GM18907 (cell line): Measurements from ENCODE around the gene SFMBT2.
A peak's percentile ranks its signal among the peaks of the same experiment; 100 is the strongest.

Source experiments
- ATAC-seq: cut with Tn5 transposase; IDR thresholded peaks from one replicate; pipeline ENCODE4 v1.9.1; 2021; ENCODE audit warnings: mild to moderate bottlenecking, moderate library complexity; ENCODE audit not compliant: unreplicated experiment

SFMBT2 gene

GRCh38 chr10:7275761-7276440 is 134.9 kb downstream of the SFMBT2 start:
- ATAC-seq, result no peak

DNA sequence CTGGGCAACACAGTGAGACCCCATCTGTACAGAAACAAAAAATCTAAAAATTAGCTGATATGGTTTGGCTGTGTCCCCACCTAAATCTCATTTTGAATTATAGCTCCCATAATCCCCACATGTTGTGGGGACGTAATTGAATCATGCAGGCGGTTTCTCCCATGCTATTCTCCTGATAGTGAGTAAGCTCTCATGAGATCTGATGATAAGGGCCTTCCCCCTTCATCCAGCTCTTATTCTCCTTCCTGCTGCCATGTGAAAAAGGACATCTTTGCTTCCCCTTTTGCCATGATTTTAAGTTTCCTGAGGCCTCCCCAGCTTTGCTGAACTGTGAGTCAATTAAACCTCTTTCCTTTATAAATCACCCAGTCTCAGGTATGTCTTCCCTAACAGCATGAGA is 136.5 kb downstream of the SFMBT2 start:
- ATAC-seq, result no peak

DNA sequence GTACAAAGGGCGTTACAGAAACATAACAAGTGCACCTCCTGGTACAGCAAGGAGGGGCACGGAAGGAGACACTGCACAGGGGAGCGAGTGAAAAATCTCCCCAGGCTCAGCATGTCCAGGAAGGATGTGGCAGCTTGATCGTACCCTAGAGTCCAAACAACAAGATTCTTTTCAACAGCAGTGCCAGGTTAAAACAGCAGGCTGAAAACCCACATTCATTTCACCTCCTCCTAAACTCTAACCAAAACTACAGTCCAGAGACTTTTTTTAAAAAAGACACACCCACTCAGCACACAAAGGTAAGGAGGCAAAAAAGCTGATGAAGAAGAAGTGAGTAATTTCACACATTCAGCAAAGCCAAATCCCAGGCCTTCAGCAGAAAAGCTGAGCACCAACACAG is 138.8 kb downstream of the SFMBT2 start:
- no peak for ATAC-seq

GRCh38 chr10:7269988-7270387 is 140.8 kb downstream of the SFMBT2 start:
- no peak for ATAC-seq

GRCh38 chr10:7267142-7267541 is 143.7 kb downstream of the SFMBT2 start:
- ATAC-seq, result no peak

- ATAC-seq, result no peak
Observed at GRCh38 chr10:7265396-7266123, 145.3 kb downstream of the SFMBT2 start.

DNA sequence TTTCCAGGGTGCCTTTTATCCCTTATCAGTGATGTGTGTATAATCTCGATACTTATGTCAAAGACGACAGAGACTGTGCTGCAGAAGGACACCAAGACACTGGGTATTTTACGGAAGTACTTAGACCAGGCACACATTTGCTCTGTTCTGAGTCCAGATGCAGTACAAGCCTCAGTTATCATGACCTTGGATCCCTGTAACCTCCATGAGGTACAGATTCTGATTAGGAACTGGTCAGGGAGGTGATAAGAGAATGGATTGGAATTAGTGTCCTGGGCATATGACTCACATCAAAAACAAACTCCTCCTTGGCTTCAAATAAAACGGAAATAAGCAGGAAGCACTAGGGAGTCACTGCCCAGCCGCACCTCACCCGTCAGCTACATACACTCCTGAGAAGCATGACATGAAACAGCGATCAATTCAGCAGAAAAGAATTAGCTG is 146.5 kb downstream of the SFMBT2 start:
- ATAC-seq, result no peak

DNA sequence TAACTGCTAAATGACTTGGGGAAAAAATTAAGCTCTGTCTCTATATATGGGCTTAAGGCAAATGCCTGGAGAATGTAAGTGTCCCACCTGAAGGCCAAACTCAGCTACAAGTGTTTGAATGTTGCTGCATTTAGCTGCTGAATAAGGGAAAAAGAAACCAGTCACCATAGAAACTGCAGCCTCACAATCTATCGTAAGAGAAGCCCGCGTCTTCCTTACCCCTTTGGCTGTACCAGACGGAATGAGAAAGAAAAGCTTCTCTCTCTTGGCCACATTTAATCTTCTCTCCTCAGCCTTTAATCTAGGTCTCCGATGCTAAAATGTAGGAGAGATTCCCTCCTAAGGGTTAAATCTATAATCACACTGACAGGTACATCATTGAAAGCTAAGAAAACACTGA is 147.2 kb downstream of the SFMBT2 start:
- no peak for ATAC-seq

DNA sequence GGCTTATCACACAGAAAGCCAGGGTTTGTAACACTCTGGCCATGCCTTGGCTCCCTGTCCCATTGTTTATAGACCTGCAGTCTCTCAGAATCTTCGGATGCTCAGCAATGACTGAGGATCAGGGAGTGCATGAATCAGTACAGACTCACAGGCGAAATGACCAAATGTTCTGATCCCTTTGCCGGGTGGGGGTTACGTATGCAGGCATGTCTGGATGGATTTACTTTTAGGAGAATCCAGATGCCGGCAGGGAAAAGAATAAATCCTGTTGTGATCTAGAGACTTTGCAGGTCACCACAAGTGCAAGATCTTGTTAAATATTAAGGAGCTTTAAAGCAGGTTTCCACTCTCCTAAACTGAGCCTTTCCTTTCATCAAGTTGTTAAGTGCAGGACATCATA is 149.5 kb downstream of the SFMBT2 start:
- ATAC-seq, result no peak

DNA sequence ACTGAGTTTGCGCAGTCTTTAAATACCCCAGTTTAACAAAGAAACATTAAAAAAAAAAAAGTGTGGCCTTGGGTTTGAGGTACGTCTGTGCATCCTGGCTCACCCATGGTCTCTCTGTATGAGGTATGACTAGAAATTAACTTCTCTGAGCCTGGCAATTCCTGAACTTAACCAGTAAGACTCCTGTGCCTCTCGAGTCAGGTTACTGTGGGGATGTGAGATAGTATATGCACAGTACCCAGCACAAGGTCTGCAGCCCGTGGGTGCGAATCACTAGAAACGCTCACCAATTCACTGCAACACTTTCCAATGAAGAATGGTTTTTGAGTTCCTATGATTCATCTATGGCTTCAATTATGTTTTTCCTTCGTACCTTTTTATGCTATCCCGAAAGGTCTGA is 149.9 kb downstream of the SFMBT2 start:
- no peak for ATAC-seq

GRCh38 chr10:7260412-7260900 is 150.4 kb downstream of the SFMBT2 start:
- ATAC-seq, result no peak

DNA sequence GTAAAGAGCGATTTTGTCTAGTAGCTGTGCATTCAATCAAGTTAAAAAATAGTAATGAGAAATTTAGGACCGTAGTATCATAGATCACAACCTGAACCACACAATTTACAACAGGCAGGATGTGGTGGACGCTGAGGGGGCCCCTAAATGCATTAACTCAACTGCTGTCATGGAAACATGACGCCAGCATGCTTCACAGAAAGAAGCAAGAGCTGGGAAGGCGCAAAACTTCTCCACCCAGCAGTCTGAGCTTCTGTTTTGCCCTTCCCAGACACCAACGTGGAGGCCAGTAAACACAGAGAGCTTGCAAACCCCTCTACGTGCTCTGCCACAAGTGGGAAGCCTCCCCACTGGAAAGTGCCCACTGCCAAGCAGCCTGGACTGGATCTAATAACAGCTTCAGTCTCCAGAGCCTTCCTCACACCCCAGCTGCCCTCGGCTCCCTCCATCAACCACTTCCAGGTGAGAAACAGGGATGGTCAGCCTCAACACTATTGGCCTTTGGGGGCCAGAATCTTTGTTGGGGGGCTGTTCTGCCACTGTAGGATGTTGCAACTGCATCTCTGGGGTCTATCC is 151.8 kb downstream of the SFMBT2 start:
- ATAC-seq, result peak; percentile 86

GRCh38 chr10:7255517-7255916 is 155.3 kb downstream of the SFMBT2 start:
- ATAC-seq, result no peak

DNA sequence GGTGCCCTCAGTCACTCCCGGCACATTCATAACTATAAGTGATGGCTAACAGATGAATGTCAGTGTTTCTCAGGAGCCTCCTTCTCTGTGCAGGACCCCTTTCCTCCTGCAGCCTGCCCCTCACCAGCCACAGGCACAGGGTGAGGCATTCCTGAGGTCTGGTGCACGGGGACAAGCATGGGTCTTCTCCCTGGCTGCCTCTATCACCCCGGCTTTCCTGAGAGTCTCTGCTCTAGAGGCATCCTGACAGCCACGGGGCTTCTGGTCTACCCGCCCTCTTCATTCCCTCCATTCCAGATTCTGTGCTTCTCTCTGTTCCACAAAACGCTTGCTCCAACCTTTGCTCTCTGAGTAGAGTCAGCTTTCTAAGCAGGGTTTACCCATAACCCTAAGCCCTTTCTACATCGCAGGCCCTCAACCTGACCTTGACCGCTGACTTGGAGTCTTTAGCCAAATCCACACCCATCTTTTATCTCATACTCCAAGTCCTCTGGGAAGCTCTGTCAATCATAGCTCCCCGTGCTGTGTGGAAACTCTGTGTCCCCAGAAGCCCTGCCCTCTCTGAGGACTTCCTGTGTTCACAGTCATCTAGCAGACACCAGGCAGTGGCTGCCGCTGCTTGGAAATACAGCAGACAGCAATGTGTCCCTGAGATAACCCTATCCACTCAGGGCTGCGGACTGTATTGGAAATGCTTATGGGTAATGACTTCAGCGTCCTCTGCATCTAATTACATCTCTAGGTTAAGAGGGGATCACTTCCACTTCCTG is 159.0 kb downstream of the SFMBT2 start:
- no peak for ATAC-seq

DNA sequence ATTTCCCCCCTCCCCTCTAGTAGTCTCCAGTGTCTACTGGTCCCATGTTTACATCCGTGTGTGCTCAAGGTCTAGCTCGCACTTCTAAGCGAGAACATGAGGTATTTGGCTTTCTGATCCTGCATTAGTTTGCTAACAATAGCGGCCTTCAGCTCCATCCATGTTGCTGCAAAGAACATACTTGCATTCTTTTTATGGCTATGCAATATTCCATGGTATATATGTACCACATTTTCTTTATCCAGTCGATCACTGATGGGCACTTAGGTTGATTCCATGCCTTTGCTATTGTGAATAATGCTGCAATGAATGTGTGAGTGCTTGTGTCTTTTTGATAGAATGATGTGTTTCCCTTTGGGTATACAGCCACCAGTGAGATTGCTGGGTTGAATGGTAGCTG is 160.6 kb downstream of the SFMBT2 start:
- no peak for ATAC-seq

- ATAC-seq, result no peak
Observed at GRCh38 chr10:7248585-7249164, 162.2 kb downstream of the SFMBT2 start.

DNA sequence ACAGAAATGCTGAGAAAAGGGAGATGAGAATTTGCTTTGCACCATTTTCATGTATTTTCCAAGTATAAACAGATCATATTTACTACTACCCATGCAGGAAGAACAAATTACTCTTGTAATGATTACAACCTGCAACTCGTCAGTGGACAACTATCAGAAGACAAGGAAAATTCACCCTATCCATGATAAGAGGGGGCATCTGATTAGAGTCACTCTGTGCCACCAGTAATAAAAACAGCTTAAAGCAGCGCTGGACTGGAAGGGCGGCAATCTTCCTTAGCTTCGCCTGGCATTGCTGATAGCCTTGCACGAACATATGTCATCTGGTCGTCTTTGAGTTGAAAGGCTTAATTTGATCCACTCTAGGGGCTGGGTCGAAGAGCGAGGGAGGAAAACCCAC is 162.7 kb downstream of the SFMBT2 start:
- no peak for ATAC-seq

GRCh38 chr10:7245505-7245904 is 165.3 kb downstream of the SFMBT2 start:
- ATAC-seq, result no peak

DNA sequence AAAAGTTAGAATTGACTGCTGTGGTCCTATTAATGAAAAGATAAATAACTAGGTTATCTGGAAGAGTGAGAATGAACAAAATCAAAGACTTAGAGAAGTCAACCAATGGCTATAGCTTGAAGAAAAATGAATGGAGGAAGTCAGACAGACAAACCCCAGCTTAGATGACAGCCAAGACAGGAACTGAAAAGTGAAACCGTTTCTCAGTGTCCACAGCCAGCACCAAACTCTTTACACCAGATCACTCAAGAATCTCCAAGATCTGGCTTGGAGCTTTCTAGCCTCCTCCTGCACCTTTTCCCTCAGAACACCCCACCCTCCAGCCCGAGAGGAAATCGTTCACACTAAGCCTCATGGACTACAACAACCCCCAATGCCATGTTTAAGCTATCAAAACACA is 167.0 kb downstream of the SFMBT2 start:
- ATAC-seq, result peak; percentile 91

GRCh38 chr10:7243139-7243538 is 167.7 kb downstream of the SFMBT2 start:
- ATAC-seq, result no peak
